Epithelial cell of proximal tubule (primary cell): ENCODE data around the gene SNX10. TPM values are rescaled to one million over a fixed set of nuclear protein-coding genes. Genes with fewer than 3 reads are reported as not detected.

Source experiments
- DNase-seq: peaks from one replicate; pipeline ENCODE4 v3.0.0-alpha.2; 2011; ENCODE audit warnings: low read depth
- H3K4me3 ChIP-seq: 2 replicates; pipeline ENCODE4 v1.5.1; 2011; ENCODE audit warnings: low read depth, mild to moderate bottlenecking, low read length
- total RNA-seq: library from RNA; depleted of rRNA; stranded (reverse); fragments of >200 nt; gene quantifications from 2 replicates; pipeline ENCODE4 v1.2.3, GENCODE V29; 2015
- TF ChIP-seq, protein P1 (sequence below): conservative IDR thresholded peaks from 2 replicates; pipeline ENCODE4 v1.5.1; 2012; ENCODE audit warnings: low read depth, mild to moderate bottlenecking, low read length

Gene SNX10
- total RNA-seq, 1 donor from 2014 or later, result 29.0 TPM

DNA sequence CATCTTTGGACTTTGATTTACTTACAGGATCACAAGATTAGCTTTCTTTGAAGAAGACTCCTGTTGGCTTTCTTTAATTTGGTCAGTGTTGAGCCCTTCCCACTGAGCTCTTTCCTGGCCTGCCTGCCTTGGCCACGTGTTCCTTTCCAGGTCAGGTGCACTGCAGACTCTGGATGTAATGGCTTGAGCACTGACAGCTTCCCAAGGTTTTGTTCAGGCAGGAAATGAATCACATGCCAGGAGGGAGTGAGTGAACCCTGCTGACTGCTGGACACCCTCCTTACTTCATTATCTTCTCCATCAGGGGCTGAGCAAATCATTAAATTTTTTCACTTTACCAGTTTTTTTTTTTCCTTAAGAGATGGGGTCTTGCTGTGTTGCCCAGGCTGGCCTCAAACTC is 29.8 kb downstream of the SNX10 start:
- TF ChIP-seq, protein P1, sequence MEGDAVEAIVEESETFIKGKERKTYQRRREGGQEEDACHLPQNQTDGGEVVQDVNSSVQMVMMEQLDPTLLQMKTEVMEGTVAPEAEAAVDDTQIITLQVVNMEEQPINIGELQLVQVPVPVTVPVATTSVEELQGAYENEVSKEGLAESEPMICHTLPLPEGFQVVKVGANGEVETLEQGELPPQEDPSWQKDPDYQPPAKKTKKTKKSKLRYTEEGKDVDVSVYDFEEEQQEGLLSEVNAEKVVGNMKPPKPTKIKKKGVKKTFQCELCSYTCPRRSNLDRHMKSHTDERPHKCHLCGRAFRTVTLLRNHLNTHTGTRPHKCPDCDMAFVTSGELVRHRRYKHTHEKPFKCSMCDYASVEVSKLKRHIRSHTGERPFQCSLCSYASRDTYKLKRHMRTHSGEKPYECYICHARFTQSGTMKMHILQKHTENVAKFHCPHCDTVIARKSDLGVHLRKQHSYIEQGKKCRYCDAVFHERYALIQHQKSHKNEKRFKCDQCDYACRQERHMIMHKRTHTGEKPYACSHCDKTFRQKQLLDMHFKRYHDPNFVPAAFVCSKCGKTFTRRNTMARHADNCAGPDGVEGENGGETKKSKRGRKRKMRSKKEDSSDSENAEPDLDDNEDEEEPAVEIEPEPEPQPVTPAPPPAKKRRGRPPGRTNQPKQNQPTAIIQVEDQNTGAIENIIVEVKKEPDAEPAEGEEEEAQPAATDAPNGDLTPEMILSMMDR, result no peak
- H3K4me3 ChIP-seq, result no peak overlapping the region
- DNase-seq, result peak; percentile 74

DNA sequence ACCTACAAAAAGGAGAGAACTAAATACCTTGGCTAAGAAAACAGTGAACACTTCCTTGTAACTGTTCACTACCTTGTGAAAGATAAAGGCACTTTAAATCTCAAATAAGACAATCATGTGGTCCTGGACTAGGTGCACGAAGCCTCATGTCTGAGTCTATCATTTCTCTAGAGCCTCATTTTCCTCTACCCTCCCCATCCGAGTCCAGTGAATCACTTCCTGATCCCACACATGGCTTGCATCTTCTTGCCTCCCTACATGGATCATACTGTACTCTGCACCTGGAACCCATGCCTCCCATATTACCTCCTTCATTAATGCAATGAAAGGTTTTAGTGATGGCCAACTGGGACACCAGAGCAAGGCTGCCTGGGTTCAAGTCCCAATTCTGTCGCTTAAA is 34.5 kb downstream of the SNX10 start:
- no peak overlapping the region for H3K4me3 ChIP-seq
- DNase-seq, result no peak
- TF ChIP-seq, protein P1, result no peak

DNA sequence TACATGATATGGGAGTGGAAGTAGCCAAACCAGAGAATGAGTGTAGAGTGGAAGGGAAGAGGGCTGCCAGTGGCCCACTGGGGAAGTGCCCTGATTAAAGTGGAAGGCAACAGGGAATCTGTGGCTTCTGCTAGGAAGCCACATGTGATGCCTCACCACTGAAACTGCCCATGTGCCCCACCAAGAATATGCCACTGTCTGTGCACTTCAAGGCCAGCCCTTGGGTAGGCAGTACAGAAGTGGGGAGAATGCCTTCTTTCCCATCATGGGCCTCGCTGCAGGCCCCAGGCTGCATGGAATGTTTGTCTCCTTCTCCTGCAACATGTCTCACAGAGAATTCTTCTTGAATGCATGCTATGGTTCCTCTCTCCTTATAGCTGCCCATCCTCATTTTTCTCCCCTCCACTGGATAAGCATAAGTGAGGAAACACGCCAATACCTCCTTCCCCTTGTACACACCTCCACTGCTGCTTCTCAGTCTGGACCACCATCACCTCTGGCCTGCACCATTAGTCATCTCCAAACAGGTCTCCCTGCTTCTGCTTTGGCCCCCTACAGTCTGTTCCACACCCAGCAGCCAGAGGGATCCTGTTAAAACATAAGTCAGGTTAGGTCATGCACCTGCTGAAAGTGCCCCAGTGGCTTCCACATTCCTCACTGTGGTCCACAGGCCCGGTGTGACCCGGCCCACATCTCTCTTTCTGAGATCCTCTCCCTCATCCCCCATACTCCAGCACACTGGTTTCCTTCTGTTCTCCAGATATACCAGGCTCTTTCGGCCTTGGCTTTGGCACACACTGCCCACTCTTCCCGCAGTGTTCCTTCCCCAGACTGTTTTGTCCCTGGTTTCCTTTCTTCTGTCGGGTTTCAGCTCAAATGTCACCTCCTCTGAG is 37.1 kb downstream of the SNX10 start:
- TF ChIP-seq, protein P1, result peak; percentile 14
- no peak for DNase-seq
- no peak overlapping the region for H3K4me3 ChIP-seq

DNA sequence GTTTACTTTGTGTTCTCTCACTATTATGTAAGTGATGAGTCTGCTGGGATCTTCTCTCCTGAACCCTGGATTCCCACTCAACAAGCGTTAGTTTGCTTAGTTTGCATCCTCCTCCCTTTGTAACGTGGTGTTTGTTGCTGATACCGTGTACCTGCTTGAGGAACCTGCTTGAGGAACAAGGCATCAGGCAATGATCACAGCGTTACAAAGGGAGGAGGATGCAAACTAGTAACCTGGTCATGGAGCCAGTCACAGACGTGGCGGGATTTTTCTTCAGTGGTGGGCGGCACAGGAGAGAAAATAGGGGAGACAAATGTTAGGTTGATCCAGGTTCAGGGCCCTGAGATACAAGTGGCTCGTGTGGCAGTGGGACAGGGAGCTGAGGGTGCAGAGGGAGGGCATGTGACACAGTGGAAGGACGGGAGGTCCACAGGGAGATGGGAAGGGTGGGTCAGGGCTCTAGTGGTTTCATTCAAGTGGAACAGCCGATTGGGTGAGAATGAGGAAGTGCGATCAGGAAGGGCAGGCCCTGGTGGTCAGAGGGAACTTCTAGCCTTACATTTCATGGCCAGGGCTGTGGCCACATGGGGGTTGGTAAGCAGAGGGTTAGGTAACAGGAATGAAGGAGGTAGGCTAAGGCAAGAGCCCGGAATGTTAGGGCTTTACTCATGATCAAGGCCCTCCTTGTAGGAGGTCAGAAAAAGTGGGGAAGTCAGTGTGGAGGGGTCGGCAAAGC is 38.0 kb downstream of the SNX10 start:
- H3K4me3 ChIP-seq, result no peak overlapping the region
- no peak for DNase-seq
- TF ChIP-seq, protein P1, result peak; percentile 3

DNA sequence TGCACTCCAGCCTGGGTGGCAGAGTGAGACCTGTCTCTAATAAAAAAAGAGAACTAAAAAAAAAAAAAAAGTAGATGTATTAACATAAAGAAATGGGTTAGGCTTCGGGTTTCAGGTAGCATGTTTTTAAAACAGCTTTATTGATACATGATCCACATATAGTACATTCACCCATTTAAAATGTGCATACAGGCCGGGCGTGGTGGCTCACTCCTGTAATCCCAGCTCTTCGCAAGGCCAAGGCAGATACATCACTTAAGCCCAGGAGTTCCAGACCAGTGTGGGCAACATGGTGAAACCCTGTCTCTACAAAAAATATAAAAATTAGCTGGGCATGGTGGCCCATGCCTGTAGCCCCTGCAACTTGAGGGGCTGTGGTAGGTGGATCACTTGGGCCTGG is 39.5 kb downstream of the SNX10 start:
- no peak overlapping the region for H3K4me3 ChIP-seq
- no peak for DNase-seq
- TF ChIP-seq, protein P1, result no peak

DNA sequence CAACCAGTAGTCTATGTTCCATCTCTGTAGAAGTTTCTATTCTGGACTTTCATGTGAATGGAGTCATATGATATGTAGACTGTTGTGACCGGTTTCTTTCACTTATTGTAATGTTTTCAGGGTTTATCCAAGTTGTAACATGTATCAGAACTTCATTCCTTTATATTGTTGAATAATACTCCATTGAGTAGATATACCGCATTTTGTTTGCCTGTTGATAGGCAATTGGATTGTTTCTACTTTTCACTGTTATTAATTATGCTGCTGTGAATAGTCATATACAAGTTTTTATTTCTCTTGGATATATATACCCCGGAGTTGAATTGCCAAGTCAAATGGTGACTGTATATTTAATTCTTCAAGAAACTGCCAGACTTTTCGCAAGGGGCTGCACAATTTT is 40.1 kb downstream of the SNX10 start:
- H3K4me3 ChIP-seq, result no peak overlapping the region
- TF ChIP-seq, protein P1, result no peak
- no peak for DNase-seq

DNA sequence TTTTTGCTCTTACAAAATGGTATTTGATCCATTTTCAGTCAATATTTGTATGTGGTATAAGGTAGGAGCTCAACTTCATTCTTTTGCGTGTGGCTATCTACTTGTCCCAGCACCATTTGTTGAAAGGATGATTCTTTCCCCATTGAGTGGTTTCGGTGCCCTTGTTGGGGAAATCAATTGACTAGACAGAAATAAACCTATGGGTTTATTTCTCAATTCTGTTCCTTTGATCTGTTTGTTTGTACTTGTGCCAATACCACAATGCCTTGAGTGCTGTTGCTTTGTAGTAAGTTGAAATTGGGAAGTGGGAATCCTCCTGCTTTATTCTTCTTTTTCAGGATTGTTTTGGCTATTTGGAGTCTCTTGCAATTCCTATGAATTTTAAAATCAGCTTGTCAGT is 41.0 kb downstream of the SNX10 start:
- no peak for DNase-seq
- TF ChIP-seq, protein P1, result no peak
- no peak overlapping the region for H3K4me3 ChIP-seq
